Activated naive CD4-positive, alpha-beta T cell (primary cell): ENCODE data around the gene ATOH7.
"Not testable (repeated sequence)": the region's sequence is repeated elsewhere in the genome, so short reads cannot be mapped to it uniquely, and the experiment has no call there.

Experiments used
- DNase-seq, 4 experiments: peaks; one replicate each; lab custom pipeline; 2025; lab: John Stamatoyannopoulos, UW

The ATOH7 gene

GRCh38 chr10:68237173-68237572 lies 5.3 kb upstream of the ATOH7 start:
- DNase-seq = no peak

GRCh38 chr10:68235581-68235980 lies 3.7 kb upstream of the ATOH7 start:
- DNase-seq = no peak

GRCh38 chr10:68235111-68235510 lies 3.2 kb upstream of the ATOH7 start:
- no peak for DNase-seq

- DNase-seq = no peak
Measured at GRCh38 chr10:68233046-68233445, 1.1 kb upstream of the ATOH7 start.

GRCh38 chr10:68231106-68231816 lies 652 bp downstream of the ATOH7 start:
- DNase-seq = peak in 1 of 4 experiments; percentile 2

- no peak for DNase-seq
Measured at GRCh38 chr10:68230268-68230667, 1.6 kb downstream of the ATOH7 start.

GRCh38 chr10:68224810-68225209 lies 7.1 kb downstream of the ATOH7 start:
- DNase-seq = no peak

GRCh38 chr10:68223535-68224165 lies 8.3 kb downstream of the ATOH7 start:
- no peak for DNase-seq

- DNase-seq = no peak
Measured at GRCh38 chr10:68222391-68222790, 9.5 kb downstream of the ATOH7 start.

- DNase-seq = no peak
Measured at GRCh38 chr10:68221196-68221595, 10.7 kb downstream of the ATOH7 start.

GRCh38 chr10:68218786-68219185 lies 13.1 kb downstream of the ATOH7 start:
- no peak for DNase-seq

GRCh38 chr10:68212721-68213352 lies 19.1 kb downstream of the ATOH7 start:
- DNase-seq = no peak

- no peak for DNase-seq
Measured at GRCh38 chr10:68211669-68212068, 20.2 kb downstream of the ATOH7 start.

GRCh38 chr10:68208424-68209042 lies 23.4 kb downstream of the ATOH7 start:
- DNase-seq = no peak

GRCh38 chr10:68202960-68203353 lies 29.0 kb downstream of the ATOH7 start:
- no peak for DNase-seq

GRCh38 chr10:68196701-68197100 lies 35.2 kb downstream of the ATOH7 start:
- no peak for DNase-seq

- DNase-seq = not testable (repeated sequence)
Measured at GRCh38 chr10:68195776-68196175, 36.1 kb downstream of the ATOH7 start.

GRCh38 chr10:68194290-68194689 lies 37.6 kb downstream of the ATOH7 start:
- DNase-seq = no peak

- DNase-seq = no peak
Measured at GRCh38 chr10:68192113-68192512, 39.8 kb downstream of the ATOH7 start.

GRCh38 chr10:68188835-68189234 lies 43.1 kb downstream of the ATOH7 start:
- no peak for DNase-seq

- DNase-seq = no peak
Measured at GRCh38 chr10:68185085-68185484, 46.8 kb downstream of the ATOH7 start.

GRCh38 chr10:68184546-68184945 lies 47.4 kb downstream of the ATOH7 start:
- no peak for DNase-seq
